Activated T-helper 1 cell treated with Interleukin-2 at 50 U/mL for 16 hours (primary cell): ENCODE results near the gene ADAM23.
A peak's percentile ranks its signal among the peaks of the same experiment; 100 is the strongest.

ENCODE experiments used
- DNase-seq: peaks from one replicate; pipeline ENCODE4 v3.0.0-alpha.2; 2020; ENCODE audit warnings: low read depth

ADAM23 gene

DNA sequence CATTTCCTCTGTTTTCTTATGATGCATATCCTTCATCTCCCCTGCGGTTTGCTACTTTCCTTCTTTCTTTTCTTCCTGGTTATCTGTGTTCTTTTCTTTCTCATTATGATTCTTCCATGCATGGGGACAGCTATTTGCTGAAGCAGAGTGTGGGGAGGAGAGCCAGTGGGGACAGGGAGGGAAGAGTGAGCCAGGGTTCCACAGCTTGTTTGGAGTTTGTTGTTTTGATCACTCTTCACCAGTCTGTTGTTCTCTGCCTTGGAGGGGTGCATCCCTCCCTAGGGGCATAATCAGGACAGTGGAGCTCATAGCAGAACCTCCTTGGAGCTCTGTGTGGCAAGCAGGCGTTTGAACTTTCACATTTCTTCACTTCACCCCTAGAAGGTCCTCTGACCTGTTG, 68.0 kb downstream of the ADAM23 start:
- DNase-seq, result no peak

DNA sequence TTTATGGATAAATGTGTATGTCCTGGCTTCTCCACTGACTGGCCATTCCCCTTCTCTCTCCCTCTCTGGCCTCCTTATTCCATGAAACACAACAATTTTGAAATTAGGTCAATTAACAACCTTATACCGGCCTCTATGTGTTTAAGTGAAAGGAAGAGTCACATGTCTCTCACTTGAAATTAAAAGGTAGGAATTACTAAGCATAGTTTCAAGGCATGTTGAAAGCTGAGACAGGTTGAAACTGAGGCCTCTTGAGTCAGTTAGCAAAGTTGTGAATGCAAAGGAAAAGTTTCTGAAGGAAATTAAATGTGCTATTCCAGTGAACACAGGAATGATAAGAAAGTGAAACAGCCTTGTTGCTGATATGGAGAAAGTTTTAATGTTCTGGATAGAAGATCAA, 69.7 kb downstream of the ADAM23 start:
- DNase-seq, result no peak

DNA sequence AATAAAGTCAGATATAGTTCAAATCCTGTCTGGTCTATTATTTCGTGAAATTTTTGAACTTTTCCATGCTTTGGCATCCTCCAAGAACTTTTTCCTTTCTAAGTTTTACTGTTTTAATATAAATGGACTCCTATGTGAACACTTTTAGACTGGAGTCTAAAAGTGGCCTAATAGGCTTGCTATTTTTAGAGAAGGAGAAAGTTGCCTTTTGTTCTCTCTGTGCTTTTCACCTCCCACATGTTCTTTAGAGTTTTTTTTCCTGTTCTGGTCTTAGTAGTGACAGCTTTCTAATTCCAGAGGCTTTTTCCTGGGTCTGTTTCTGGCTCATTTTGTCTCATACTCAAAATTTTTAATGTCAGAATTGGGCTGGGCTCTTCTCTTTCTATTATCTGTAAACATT, 72.2 kb downstream of the ADAM23 start:
- DNase-seq, result no peak

DNA sequence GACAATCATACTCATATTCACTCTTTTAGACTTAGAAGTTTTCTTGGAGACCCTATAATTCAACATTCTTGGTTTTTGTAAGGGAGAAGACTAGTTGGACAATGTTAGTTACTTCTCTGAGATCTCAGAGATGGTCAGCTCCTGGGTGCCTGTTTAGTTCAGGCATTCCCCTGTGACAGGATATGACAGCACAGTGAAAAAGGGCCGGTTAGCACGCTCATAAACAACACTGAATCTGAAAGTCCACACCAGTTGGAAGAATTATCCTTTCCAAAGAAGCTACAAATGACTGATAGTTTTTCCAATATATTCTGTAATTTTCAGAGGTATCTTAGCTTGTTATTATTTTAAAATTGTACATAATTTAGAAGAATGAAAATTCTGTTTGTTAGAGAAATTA, 75.7 kb downstream of the ADAM23 start:
- no peak for DNase-seq

DNA sequence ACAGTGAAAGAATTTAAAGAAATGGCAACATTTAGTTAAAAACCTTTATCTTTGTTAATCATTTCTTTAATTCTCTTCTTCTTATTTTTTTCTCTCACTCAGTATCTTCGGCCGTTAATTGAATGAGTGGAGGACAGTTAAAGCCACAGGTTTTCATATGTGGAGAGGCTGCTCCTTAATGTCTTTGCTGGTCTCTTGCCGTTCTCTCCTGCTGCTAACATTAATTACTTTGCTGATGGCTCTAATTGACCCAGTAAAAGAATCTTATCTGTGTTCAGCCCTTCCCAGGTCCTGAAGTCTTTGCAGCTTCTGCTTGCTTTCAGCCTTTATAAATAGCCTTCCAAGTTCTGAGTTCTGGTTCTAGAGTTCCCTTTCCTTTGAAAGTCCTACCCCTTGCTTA, 77.1 kb downstream of the ADAM23 start:
- DNase-seq, result no peak

DNA sequence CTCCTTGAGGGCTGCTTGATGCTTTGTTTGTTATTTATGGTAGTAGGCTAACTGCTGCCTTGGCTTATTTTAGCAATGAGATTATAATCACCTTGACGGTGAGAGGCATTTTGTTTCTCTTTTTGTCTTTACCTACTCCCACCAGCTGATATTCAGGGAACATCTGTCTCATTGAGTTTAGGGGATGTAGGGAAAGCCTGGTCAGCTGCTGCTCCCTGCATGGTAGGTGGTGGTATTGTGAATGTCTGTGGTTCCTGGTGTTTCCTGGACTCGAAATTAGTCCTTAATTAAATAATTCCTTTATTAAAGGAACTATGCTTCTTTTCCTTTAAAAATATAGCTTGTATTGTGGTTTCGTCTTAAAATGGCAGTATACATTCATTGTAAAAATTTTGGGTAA, 77.8 kb downstream of the ADAM23 start:
- DNase-seq, result no peak

DNA sequence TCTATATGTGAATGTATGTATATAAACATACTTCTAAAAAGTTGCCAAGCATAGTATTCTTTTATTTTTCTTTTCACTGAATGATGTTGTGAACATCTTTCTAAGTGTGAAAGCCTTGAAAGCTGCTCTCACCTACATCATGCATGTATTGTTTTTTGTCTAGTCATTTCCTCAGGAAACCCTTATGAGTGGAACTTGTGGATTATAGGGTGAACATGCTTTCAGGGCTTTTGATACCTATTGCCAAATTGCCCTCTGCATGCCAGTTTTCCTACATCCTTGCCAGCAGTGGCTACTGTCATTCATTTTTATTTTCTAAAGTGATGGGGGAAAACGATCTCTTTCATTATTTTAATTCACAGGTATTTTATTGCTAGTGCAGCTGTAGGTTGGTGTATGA, 78.3 kb downstream of the ADAM23 start:
- DNase-seq, result no peak

DNA sequence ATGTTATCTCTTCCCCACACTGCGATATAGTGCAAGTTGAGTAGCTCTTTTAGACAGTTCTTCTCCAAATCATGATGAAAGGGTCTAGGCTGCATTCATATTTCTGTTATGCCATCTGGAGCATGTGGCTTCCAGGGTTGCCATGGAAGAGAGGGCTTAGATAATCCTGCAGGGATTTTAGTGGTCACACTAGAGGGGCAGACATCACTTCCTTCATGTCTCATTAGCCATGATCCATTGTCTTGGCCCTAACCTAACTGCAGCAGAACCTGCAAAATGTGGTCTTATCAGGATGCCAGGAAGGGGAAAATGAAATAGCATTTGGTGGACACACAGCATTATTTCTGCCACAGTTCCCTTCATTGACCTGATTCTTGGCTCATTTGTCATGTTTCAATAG, 83.1 kb downstream of the ADAM23 start:
- DNase-seq, result no peak

DNA sequence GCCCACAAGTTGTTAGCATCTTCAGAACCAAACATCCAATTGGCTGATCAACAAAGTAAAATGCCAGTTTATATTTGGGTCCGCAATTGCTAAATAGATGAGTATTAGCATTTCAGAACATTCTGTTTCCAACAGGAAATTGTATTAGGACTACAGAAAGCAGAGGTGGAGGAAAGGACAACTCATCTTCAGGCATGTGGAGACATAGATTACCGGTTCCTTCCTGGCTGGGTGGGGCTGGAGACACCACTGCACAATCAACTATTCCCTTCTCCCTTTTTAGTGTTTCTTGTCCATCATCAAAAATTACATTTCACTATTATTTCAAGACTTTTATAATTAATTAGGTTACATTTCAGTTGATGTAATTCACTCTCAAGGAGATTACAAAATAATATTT, 83.8 kb downstream of the ADAM23 start:
- DNase-seq, result no peak

DNA sequence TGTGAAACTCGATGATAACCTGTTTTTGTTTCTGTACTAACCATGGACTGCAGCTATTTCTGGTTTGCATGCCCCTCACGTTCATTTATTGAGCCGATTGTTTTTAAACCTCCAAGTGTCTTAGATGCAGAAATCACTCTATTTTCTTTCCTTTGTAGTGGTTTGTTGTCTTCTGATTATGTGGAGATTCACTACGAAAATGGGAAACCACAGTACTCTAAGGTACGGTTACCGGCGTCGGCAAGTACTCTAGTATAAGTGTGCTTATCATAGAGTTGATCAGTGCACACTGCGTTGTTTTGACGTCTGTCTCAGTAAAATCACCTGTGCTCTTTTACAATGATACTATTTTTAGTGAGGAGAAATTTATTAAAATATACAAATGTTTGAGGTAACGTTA, 87.4 kb downstream of the ADAM23 start:
- peak; percentile 5 for DNase-seq

DNA sequence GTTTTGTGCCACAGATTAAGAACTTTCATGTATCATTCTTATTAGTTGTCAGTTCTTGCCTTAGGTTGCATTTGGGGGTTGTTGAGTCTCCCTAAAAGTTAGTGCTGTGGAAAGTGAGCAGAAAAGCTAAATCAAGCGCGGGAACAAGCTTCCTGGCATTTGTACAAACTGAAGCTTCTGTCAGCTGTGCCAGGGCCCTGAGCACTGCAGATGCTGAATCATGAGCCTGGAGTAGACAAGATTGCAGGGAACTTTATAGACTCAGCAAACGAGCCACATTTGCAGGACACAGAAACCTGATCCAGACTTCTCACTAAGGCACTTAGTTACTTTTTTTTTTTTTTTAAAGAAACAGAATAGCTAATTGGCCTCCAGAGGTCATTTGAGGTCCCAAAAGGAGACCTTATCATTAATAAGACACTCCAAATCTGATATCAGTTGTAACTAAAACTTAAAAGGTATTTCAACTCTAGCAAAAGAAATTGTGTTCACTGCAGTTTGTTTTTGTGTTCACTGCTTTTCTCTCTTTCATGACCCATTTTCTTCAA, 88.7 kb downstream of the ADAM23 start:
- no peak for DNase-seq

DNA sequence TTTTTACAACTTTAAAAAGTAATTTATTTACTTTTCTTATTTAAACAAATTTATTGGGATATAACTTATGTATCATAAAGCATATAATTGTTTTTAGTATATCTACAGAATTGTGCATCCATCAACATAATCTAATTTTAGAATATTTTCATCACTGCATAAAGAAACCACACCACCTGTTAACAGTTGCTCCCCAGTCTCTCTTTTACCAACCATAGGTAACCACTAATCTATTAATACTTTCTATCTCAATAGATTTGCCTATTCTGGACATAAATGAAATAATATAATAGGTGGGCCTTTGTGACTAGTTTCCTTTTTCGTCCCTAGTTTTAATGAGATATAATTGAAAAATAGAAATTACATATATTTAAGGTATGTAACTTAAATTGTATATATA, 90.6 kb downstream of the ADAM23 start:
- DNase-seq, result no peak

DNA sequence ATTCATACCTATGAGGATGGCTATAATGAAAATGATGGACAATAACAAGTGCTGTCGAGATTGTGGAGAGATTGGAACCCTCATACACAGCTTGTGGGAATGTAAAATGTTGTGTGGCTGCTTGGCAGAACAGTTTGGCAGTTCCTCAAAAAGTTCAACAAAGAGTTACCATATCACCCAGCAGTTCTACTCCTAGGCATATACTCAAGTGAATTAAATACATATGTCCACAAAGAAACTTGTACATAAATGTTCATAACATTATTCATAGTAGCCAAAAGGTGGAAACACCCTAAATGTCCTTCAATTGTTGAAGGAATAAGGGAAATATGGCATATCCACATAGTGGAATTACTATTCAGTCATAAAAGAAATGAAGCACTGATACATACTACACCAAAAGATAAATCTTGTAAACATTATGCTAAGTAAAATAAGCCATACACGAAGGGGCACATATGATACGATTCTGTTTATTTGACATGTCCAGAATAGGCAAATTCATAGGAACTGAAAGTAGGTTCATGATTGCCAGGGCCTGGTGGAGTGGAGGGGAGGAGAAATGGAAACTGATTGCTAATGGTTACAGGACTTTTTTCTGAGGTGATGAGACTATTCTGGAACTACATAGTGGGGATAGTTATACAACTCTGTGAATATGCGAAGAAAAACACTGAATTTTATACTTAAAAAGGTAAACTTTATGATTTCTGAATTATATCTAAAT, 92.1 kb downstream of the ADAM23 start:
- no peak for DNase-seq

DNA sequence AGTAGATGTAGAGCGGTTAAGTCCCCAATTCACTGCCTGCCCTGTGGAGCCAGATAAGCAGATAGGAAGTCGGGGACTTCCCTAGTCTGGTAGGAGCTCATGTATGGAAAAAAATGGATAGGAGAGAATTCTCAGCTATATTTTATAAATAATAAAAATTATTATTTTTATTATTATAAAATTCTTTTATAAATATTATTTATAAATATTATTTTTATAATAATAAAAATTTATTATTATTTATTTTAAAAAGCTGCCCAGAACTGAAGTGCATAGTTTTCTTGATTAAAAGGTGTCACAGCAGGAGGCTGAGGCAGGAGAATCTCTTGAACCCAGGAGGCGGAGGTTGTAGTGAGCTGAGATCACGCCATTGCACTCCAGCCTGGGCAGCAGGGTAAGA, 97.4 kb downstream of the ADAM23 start:
- no peak for DNase-seq

DNA sequence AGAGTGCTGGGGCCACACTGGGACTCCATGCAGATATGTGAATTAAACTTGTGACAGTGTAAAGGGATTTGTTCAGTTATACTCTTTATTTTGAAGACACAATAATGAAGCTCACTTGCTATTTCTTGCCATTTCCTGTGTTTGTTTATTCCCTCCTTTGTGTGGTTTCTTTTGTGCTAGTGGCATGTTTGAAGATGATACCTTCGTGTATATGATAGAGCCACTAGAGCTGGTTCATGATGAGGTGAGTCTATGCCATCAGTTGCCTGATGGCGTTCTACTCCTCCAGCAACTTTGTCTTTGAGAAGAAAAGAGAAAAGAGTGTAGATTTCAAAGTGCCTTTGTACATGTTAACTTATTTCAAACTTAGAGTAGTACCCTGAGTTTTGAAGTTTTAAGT, 99.7 kb downstream of the ADAM23 start:
- DNase-seq, result no peak

DNA sequence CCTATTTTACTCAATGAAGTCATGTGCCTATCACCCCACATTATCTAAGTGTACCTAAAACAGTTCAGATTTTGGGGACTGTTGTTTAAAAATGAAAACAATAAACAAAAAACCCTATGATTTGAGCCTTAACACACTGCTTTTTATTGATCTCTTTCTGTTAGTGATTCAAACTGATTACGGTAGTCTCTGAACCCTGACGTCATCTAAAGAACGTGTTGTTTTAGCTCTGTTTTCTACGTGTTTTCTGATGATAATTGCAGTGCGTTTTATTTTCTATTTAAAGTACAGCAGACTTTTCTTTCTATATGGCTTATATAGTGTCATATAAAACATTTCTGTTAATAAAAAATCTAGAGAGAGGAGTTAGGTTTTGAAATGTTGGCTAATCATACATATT, 105.1 kb downstream of the ADAM23 start:
- DNase-seq, result no peak

DNA sequence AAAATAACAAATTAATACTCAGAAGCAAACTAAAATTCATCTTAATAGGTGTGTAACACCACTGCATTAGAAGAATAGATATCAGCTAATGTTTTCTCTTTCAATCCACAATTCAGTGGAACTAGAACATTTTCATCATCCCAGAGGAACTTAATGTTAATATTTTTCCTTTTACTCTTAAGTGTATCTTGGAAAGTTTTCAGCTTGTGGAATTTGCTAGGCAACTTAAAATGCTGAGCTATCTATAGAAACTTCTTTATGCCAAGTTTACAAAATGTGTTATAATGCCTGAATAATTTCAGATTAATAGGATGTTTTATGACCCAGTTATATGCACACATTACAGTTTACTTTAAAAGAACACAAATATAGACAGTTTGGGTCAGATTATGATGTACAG, 112.4 kb downstream of the ADAM23 start:
- no peak for DNase-seq

DNA sequence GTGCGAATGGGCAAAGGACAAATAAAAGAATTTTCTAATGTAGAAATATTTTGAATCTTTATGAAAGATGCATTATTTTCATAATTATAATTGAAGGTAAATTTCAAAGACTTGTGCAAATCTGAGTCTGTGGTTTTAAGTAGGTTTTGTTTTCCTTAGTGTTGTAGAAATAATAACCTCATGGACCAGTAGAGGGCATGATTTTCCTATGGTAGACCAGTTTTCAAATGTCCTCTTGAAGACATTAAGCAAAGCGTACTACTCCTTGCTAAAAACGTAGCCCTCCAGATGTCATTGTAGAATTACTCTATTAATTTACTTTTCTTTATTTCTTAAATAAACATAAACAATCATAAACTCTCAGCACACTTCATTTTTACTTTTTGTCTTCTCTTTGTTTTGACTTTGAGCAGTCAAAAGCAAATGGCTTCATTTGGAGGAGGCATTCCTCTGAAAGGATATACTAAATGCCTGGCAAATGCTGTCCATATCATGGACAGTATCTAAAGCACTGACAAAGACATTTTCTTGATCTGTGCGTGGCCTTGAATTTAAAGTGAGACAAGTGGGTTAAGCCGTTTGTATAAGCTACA, 113.1 kb downstream of the ADAM23 start:
- no peak for DNase-seq

DNA sequence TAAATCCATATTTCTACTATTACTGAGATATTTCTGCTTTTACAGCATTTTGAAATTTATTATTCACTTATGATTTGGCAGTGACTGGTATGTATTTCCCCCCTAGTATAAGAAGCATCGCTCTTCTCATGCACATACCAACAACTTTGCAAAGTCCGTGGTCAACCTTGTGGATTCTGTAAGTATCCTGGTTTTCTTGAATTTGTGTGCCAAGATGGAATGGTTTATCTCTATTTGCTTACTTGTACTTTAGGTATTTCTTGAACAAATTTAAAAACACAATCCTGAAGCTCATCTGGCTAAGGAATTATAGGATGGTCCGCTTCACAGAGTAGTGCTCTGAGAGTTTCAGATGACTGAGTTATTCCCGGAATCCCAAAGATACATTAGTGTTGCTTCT, 114.0 kb downstream of the ADAM23 start:
- DNase-seq, result no peak

DNA sequence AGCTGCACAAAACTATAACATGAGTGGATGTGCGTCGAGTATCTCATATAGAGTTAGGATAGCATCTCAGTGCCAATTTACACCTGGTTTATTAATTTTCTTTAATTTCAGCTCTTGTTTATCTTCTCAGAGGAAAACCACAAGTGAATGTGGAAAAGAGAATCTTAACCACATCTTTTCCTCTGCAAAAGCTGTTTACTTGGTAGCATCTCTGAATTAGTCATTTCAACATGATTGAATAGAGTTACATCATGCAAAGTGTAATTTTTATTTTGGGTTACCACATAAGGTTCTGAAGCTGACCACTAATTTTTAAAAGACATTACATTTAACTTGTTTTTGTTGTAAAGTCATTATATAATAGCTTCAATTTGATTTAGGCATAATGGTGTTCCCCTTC, 115.2 kb downstream of the ADAM23 start:
- DNase-seq, result no peak

DNA sequence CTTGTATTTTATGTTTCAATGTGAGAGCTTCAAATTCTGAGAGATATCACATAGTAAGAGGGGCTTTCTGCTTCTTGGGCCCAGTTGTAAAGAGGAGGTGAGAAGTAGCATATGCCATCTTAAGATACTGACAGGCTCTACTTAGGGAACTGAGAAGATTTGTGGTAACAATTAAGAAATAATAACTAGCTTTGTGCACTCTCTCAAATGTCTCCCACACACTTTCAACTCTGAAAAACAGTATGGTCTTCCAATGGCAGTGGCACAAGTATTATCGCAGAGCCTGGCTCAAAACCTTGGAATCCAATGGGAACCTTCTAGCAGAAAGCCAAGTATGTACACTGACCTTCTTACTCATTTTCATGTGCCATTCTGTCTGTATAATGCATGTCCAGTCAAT, 118.6 kb downstream of the ADAM23 start:
- no peak for DNase-seq

DNA sequence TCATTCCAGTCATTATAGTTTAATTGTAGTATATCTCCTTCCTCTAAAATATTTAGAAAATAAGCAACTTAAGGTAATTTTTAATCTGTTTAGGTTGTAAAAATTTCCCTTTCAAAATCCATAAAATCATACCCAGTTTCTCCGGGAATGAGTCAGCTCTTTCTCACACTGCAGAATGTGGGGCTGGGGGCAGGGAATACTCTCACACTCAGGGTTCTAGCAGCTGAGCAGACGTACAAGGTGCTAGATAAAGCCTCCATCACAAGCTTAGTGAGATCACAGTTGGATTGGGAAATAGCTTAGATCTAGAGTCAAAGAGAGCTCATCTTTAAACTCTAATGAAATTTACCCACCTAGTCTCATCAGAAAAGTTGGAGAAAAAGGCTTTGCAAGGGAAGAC, 119.0 kb downstream of the ADAM23 start:
- DNase-seq, result no peak

DNA sequence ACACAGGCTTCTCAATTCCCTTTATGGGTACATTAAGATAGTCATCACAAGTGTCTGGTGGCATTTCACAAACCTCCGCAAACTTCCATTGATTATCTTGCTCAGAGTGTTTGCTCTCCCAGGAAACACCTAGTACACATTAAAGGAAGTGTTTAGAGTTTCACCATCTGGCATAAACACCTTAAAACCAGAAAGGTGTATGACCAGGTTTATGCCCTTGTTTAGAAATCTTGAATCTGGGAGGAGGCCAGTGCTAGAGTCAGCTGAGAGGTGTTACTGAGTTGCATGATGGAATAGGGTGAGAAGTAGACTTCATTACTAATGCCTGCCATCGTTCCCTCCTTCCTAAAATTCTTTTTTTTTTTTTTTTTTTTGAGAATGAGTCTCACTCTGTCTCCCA, 120.0 kb downstream of the ADAM23 start:
- no peak for DNase-seq

DNA sequence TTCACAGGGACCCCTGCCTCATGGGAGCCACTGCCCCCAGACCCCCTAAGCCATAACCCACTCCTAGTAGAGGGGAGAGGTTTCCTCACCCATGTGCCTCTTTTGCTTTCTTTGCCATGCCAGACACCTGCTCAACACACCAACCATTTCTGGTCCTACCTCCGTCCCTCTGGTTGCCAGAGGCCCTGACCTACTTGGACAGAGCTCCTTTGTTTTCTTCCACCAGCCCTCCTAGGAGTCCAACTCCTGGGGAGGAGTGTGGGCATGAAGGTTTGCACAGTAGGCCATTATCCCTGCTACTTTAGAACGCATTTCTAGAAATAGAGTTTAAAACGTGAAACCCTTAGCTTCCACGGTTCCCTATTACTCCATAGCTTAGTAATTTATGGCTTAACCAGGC, 122.3 kb downstream of the ADAM23 start:
- DNase-seq, result no peak
